Measurements from ENCODE around the gene NDE1. TPM values are rescaled to one million over a fixed set of nuclear protein-coding genes. Genes with fewer than 3 reads are reported as not detected.

NDE1 gene
- total RNA-seq, 1 donor from 2014 or later: 12.4 TPM

GRCh38 chr16:15770512-15770911 is 120.5 kb downstream of the NDE1 start:
- Mint-ChIP-seq H3K36me3 (ENCODE audit: unreplicated experiment) (no peaks in the 10 kb centered on the region), H3K27ac (ENCODE audit: unreplicated experiment) (no peak overlapping the region), H3K4me1 (ENCODE audit: low read depth, unreplicated experiment) (no peaks in the 10 kb centered on the region), H3K9me3 (ENCODE audit: unreplicated experiment) (peaks cover 3% of the 10 kb centered on the region), H3K27me3 (ENCODE audit: unreplicated experiment) (no peaks in the 10 kb centered on the region), H3K4me3 (ENCODE audit: unreplicated experiment) (no peak overlapping the region)
- no peak for DNase-seq
- no peak for TF ChIP-seq CTCF (IDR thresholded peaks at IDR 0.05; ENCODE audit: partially characterized antibody, unreplicated experiment)

- Mint-ChIP-seq H3K27ac (ENCODE audit: unreplicated experiment) (no peak overlapping the region), H3K9me3 (ENCODE audit: unreplicated experiment) (peaks cover 4% of the 10 kb centered on the region), H3K4me3 (ENCODE audit: unreplicated experiment) (no peak overlapping the region), H3K36me3 (ENCODE audit: unreplicated experiment) (no peaks in the 10 kb centered on the region), H3K27me3 (ENCODE audit: unreplicated experiment) (peaks cover 3% of the 10 kb centered on the region), H3K4me1 (ENCODE audit: low read depth, unreplicated experiment) (no peaks in the 10 kb centered on the region)
- no peak for DNase-seq
- no peak for TF ChIP-seq CTCF (IDR thresholded peaks at IDR 0.05; ENCODE audit: partially characterized antibody, unreplicated experiment)
These were observed 121.6 kb downstream of the NDE1 start for GRCh38 chr16:15771694-15772093.

GRCh38 chr16:15772579-15773293 is 122.7 kb downstream of the NDE1 start:
- Mint-ChIP-seq H3K9me3 (ENCODE audit: unreplicated experiment) (peaks cover 3% of the 10 kb centered on the region), H3K27me3 (ENCODE audit: unreplicated experiment) (peaks cover 3% of the 10 kb centered on the region), H3K4me3 (ENCODE audit: unreplicated experiment) (no peak overlapping the region), H3K4me1 (ENCODE audit: low read depth, unreplicated experiment) (no peaks in the 10 kb centered on the region), H3K36me3 (ENCODE audit: unreplicated experiment) (no peaks in the 10 kb centered on the region), H3K27ac (ENCODE audit: unreplicated experiment) (no peak overlapping the region)
- TF ChIP-seq CTCF (IDR thresholded peaks at IDR 0.05; ENCODE audit: partially characterized antibody, unreplicated experiment): no peak
- no peak for DNase-seq

GRCh38 chr16:15773968-15774367 is 123.9 kb downstream of the NDE1 start:
- DNase-seq: no peak
- peaks cover 3% of the 10 kb centered on the region for H3K27me3 Mint-ChIP-seq (ENCODE audit: unreplicated experiment)
- H3K27ac Mint-ChIP-seq (ENCODE audit: unreplicated experiment): no peak overlapping the region
- no peaks in the 10 kb centered on the region for H3K36me3 Mint-ChIP-seq (ENCODE audit: unreplicated experiment)
- no peaks in the 10 kb centered on the region for H3K4me1 Mint-ChIP-seq (ENCODE audit: low read depth, unreplicated experiment)
- peaks cover 3% of the 10 kb centered on the region for H3K9me3 Mint-ChIP-seq (ENCODE audit: unreplicated experiment)
- no peak for TF ChIP-seq CTCF (IDR thresholded peaks at IDR 0.05; ENCODE audit: partially characterized antibody, unreplicated experiment)
- no peak overlapping the region for H3K4me3 Mint-ChIP-seq (ENCODE audit: unreplicated experiment)

- H3K36me3 Mint-ChIP-seq (ENCODE audit: unreplicated experiment): no peaks in the 10 kb centered on the region
- H3K27me3 Mint-ChIP-seq (ENCODE audit: unreplicated experiment): peaks cover 3% of the 10 kb centered on the region
- no peaks in the 10 kb centered on the region for H3K4me1 Mint-ChIP-seq (ENCODE audit: low read depth, unreplicated experiment)
- peaks cover 3% of the 10 kb centered on the region for H3K9me3 Mint-ChIP-seq (ENCODE audit: unreplicated experiment)
- no peak overlapping the region for H3K27ac Mint-ChIP-seq (ENCODE audit: unreplicated experiment)
- H3K4me3 Mint-ChIP-seq (ENCODE audit: unreplicated experiment): no peak overlapping the region
- TF ChIP-seq CTCF (IDR thresholded peaks at IDR 0.05; ENCODE audit: partially characterized antibody, unreplicated experiment): no peak
- DNase-seq: no peak
These were observed 125.2 kb downstream of the NDE1 start for GRCh38 chr16:15775209-15775608.
